ENCODE results near the gene IL6.

DNA sequence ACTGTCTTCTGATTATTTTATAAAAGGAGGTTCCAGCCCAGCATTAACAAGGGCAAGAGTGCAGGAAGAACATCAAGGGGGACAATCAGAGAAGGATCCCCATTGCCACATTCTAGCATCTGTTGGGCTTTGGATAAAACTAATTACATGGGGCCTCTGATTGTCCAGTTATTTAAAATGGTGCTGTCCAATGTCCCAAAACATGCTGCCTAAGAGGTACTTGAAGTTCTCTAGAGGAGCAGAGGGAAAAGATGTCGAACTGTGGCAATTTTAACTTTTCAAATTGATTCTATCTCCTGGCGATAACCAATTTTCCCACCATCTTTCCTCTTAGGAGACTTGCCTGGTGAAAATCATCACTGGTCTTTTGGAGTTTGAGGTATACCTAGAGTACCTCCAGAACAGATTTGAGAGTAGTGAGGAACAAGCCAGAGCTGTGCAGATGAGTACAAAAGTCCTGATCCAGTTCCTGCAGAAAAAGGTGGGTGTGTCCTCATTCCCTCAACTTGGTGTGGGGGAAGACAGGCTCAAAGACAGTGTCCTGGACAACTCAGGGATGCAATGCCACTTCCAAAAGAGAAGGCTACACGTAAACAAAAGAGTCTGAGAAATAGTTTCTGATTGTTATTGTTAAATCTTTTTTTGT, 2.3 kb downstream of the IL6 start:
- TF ChIP-seq, protein P1, sequence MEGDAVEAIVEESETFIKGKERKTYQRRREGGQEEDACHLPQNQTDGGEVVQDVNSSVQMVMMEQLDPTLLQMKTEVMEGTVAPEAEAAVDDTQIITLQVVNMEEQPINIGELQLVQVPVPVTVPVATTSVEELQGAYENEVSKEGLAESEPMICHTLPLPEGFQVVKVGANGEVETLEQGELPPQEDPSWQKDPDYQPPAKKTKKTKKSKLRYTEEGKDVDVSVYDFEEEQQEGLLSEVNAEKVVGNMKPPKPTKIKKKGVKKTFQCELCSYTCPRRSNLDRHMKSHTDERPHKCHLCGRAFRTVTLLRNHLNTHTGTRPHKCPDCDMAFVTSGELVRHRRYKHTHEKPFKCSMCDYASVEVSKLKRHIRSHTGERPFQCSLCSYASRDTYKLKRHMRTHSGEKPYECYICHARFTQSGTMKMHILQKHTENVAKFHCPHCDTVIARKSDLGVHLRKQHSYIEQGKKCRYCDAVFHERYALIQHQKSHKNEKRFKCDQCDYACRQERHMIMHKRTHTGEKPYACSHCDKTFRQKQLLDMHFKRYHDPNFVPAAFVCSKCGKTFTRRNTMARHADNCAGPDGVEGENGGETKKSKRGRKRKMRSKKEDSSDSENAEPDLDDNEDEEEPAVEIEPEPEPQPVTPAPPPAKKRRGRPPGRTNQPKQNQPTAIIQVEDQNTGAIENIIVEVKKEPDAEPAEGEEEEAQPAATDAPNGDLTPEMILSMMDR (IDR thresholded peaks at IDR 0.05) = no peak
- no peak for TF ChIP-seq POLR2A (IDR thresholded peaks at IDR 0.05; ENCODE audit: low read length)
- TF ChIP-seq NR3C1 (IDR thresholded peaks at IDR 0.05) = no peak
- TF ChIP-seq, protein P2, sequence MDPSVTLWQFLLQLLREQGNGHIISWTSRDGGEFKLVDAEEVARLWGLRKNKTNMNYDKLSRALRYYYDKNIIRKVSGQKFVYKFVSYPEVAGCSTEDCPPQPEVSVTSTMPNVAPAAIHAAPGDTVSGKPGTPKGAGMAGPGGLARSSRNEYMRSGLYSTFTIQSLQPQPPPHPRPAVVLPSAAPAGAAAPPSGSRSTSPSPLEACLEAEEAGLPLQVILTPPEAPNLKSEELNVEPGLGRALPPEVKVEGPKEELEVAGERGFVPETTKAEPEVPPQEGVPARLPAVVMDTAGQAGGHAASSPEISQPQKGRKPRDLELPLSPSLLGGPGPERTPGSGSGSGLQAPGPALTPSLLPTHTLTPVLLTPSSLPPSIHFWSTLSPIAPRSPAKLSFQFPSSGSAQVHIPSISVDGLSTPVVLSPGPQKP (IDR thresholded peaks at IDR 0.05; ENCODE audit: low read depth, low read length) = no peak
- no peak for TF ChIP-seq ZFP36 (IDR thresholded peaks at IDR 0.05; ENCODE audit: borderline replicate concordance, partially characterized antibody)
- TF ChIP-seq, protein P3, sequence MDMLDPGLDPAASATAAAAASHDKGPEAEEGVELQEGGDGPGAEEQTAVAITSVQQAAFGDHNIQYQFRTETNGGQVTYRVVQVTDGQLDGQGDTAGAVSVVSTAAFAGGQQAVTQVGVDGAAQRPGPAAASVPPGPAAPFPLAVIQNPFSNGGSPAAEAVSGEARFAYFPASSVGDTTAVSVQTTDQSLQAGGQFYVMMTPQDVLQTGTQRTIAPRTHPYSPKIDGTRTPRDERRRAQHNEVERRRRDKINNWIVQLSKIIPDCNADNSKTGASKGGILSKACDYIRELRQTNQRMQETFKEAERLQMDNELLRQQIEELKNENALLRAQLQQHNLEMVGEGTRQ (IDR thresholded peaks at IDR 0.05) = no peak
- no peak for TF ChIP-seq ZNF302 (CRISPR knock-in tag; IDR thresholded peaks at IDR 0.05)
- no peak for TF ChIP-seq RAD21 (conservative IDR thresholded peaks at IDR 0.05 in 1 of 2, IDR thresholded peaks at IDR 0.05 in 1 of 2)
- TF ChIP-seq HOXA7 (CRISPR knock-in tag; IDR thresholded peaks at IDR 0.05) = no peak
- no peak for TF ChIP-seq NFE2L2 (conservative IDR thresholded peaks at IDR 0.05; ENCODE audit: low read length)
- TF ChIP-seq CHD2 (IDR thresholded peaks at IDR 0.05; ENCODE audit: low read length, partially characterized antibody) = no peak
- TF ChIP-seq ESRRA (IDR thresholded peaks at IDR 0.05; ENCODE audit: borderline replicate concordance, low read length) = no peak
- TF ChIP-seq JUN (IDR thresholded peaks at IDR 0.05) = no peak

Measured in A549 (cell line).